Glomerular endothelial cell (primary cell): ENCODE measurements around the gene ABCB6. TPM values are rescaled to one million over a fixed set of nuclear protein-coding genes. Genes with fewer than 3 reads are reported as not detected.

Experiments used
- DNase-seq: peaks from one replicate; pipeline ENCODE4 v3.0.0-alpha.2; 2011; ENCODE audit warnings: low read depth, low spot score; ENCODE audit errors: extremely low read depth
- total RNA-seq: library from RNA; depleted of rRNA; stranded (reverse); fragments of >200 nt; gene quantifications from 2 replicates; pipeline ENCODE4 v1.2.3, GENCODE V29; 2015

Gene ABCB6
- total RNA-seq, 1 donor from 2014 or later = 17.8 TPM

- no peak for DNase-seq
Observed at GRCh38 chr2:219171231-219171651, 47.5 kb downstream of the ABCB6 start.

- DNase-seq = no peak
Observed at GRCh38 chr2:219169930-219170654, 48.7 kb downstream of the ABCB6 start, which contains the start of gene SLC23A3. SLC23A3 (minus strand) TSS chr2:219170029; CDS start chr2:219169984, 45 bp downstream.

GRCh38 chr2:219168932-219169331 is 49.8 kb downstream of the ABCB6 start:
- no peak for DNase-seq

- DNase-seq = no peak
Observed at GRCh38 chr2:219168526-219168925, 50.2 kb downstream of the ABCB6 start.

GRCh38 chr2:219167997-219168396 is 50.8 kb downstream of the ABCB6 start:
- DNase-seq = no peak

GRCh38 chr2:219165058-219165911 is 53.5 kb downstream of the ABCB6 start:
- DNase-seq = no peak

GRCh38 chr2:219163156-219163555 is 55.6 kb downstream of the ABCB6 start:
- DNase-seq = no peak

- DNase-seq = no peak
Observed at GRCh38 chr2:219161097-219161496, 57.7 kb downstream of the ABCB6 start.

GRCh38 chr2:219160186-219161017 is 58.4 kb downstream of the ABCB6 start, which contains the start of gene NHEJ1:
NHEJ1 (minus strand) TSS chr2:219160815; CDS start chr2:219158362, 2,453 bp downstream.
- no peak for DNase-seq

Other genes with a start within 250 kb of the ABCB6 start
- gene FEV, start 233.8 kb downstream of the ABCB6 start, total RNA-seq = not detected in 2 replicates
- not detected in 2 replicates for gene CRYBA2, start 225.5 kb downstream of the ABCB6 start, total RNA-seq
- gene CFAP65, start 177.4 kb downstream of the ABCB6 start, total RNA-seq = not detected in 2 replicates
- not detected in 2 replicates for gene IHH, start 158.0 kb downstream of the ABCB6 start, total RNA-seq
- gene NHEJ1, start 58.1 kb downstream of the ABCB6 start, total RNA-seq = 18.3 and 21.0 TPM in 2 replicates
- gene SLC23A3, start 48.9 kb downstream of the ABCB6 start, total RNA-seq = 1.3 TPM in 1 of 2 replicates, not detected in the other
- gene CNPPD1, start 42.0 kb downstream of the ABCB6 start, total RNA-seq = 33.2 and 40.3 TPM in 2 replicates
- 43.8 and 48.0 TPM in 2 replicates for gene RETREG2, start 40.7 kb downstream of the ABCB6 start, total RNA-seq
- 23.7 and 26.1 TPM in 2 replicates for gene ZFAND2B, start 12.2 kb downstream of the ABCB6 start, total RNA-seq
- 64.2 and 65.2 TPM in 2 replicates for gene ATG9A, start 10.7 kb upstream of the ABCB6 start, total RNA-seq
- gene ANKZF1, start 10.8 kb upstream of the ABCB6 start, total RNA-seq = 19.1 and 32.2 TPM in 2 replicates
- gene GLB1L, start 26.5 kb upstream of the ABCB6 start, total RNA-seq = 5.1 and 6.2 TPM in 2 replicates
- gene STK16, start 26.5 kb upstream of the ABCB6 start, total RNA-seq = 5.6 and 13.7 TPM in 2 replicates
- gene TUBA4B, start 34.3 kb upstream of the ABCB6 start, total RNA-seq = not detected in 2 replicates
- gene TUBA4A, start 35.0 kb upstream of the ABCB6 start, total RNA-seq = 7.8 and 21.4 TPM in 2 replicates
- 31.7 and 33.1 TPM in 2 replicates for gene DNAJB2, start 60.4 kb upstream of the ABCB6 start, total RNA-seq
- gene PTPRN, start 90.4 kb upstream of the ABCB6 start, total RNA-seq = 0.47 and 0.97 TPM in 2 replicates
- gene RESP18, start 113.8 kb upstream of the ABCB6 start, total RNA-seq = not detected in 2 replicates
- 48.9 and 50.9 TPM in 2 replicates for gene DNPEP, start 169.0 kb upstream of the ABCB6 start, total RNA-seq
- gene DES, start 199.4 kb upstream of the ABCB6 start, total RNA-seq = not detected in 2 replicates
- gene SPEG, start 215.9 kb upstream of the ABCB6 start, total RNA-seq = 1.6 and 1.7 TPM in 2 replicates